Activated T-helper 1 cell treated with anti-CD3 and anti-CD28 coated beads, Interleukin-2, amount 50 U/mL, for 16 hours (primary cell): ENCODE data around the gene ZNF57.
"Not testable (repeated sequence)": the region's sequence is repeated elsewhere in the genome, so short reads cannot be mapped to it uniquely, and the experiment has no call there.

Experiments used
- DNase-seq, 2 donors: peaks; one replicate each; pipeline ENCODE4 v3.0.0-alpha.2; 2020; ENCODE audit warnings: low read depth in 1 of 2, low spot score in 1 of 2

ZNF57 gene

DNA sequence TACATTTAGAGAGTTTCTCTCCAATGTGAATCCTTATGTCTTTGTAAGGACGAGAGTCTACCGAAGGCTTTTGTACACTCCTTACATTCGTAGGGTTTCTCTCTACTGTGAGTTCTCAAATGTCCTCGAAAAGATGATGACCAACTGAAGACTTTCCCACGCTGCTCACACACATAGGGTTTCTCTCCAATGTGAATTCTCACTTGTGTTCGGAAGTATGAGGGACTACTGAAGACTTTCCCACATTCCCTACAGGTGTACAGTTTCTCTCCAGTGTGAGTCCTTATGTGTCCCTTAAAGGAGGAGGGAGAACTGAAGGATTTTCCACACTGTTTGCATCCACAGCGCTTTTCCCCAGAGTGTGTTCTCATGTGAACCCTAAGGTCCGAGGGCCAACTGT, 4.0 kb upstream of the ZNF57 start:
- DNase-seq = no peak

DNA sequence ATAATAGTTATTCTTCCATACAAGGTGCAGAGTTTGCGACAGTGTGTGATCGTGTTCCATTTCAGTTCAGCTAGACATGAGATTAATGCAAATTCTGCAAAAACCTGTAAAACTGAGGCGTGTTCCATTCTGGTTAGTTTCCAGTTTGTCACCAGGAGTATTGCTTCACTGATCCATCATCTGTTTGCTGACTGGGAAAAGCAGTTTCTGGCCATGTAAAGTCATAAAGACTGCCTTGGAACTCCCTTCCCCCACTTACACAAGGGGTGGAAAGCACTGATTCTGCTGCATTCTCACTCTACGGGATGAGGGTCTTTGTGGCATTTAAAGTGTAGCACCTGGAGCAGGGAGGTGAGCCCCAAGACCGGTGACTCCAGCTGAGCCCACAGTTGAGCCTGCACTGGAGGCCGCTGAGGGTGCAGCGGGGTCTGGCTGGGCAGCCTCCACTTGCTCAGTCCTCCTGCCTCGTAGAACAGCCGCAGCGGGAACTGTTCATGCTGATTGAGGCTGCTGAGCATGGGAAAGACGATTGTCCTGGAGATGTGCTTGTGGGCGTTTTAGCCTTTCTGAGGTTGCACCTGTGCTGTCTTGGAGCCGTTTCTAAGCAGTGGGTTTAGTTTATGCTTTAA, 2.0 kb downstream of the ZNF57 start:
- no peak for DNase-seq

- DNase-seq = not testable (repeated sequence)
Observed at GRCh38 chr19:2903326-2903725, 2.6 kb downstream of the ZNF57 start.

- no peak for DNase-seq
Observed at GRCh38 chr19:2905918-2906519, 5.3 kb downstream of the ZNF57 start.

DNA sequence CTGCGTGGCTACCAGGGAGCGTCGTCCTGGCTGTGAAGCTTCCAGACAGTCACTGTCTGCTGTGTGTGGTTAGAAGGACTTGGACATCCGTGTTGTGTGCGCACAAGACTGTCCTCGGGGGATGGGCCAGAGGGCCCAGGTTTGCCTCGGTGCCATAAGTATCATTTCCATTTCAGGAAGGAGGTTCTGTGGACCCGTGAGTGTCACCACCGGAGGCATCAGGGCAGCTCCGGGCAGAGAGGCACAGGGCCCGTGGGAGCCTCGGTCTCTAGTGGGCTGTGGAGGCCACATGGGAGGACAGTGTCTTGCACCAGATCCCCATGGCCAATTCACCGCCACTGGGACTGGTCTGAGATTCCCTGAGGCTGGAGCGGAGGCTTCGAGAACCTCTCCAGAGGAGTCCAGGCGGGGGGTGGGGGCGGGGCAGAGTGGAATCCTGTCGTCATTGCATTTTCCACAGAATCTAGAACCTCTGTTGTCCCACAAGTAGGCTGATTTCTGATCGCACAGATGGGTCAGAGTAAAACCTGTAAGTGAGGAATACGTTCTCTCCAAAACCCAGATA, 6.0 kb downstream of the ZNF57 start:
- no peak for DNase-seq

- DNase-seq = no peak
Observed at GRCh38 chr19:2912306-2912705, 11.6 kb downstream of the ZNF57 start.

DNA sequence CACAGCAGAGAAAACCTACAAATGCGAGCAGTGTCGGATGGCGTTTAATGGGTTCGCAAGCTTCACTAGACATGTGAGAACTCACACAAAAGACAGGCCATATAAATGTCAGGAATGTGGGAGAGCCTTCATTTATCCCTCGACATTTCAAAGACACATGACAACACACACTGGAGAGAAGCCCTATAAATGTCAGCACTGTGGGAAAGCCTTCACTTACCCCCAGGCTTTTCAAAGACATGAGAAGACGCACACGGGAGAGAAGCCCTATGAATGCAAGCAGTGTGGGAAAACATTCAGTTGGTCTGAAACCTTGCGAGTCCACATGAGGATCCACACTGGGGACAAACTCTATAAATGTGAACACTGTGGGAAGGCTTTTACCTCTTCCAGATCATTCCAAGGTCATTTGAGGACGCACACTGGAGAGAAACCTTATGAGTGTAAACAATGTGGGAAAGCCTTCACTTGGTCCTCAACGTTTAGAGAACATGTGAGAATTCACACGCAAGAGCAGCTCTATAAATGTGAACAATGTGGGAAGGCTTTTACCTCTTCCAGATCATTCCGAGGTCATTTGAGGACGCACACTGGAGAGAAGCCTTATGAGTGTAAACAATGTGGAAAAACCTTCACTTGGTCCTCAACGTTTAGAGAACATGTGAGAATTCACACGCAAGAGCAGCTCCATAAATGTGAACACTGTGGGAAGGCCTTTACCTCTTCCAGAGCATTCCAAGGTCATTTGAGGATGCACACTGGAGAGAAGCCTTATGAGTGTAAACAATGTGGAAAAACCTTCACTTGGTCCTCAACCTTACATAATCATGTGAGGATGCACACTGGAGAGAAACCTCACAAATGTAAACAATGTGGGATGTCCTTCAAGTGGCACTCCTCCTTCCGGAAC, 16.8 kb downstream of the ZNF57 start:
- no peak for DNase-seq

GRCh38 chr19:2922987-2923386, 22.3 kb downstream of the ZNF57 start:
- no peak for DNase-seq

GRCh38 chr19:2923510-2923909, 22.8 kb downstream of the ZNF57 start:
- no peak for DNase-seq

- DNase-seq = no peak
Observed at GRCh38 chr19:2926341-2927031, 25.8 kb downstream of the ZNF57 start.

- no peak for DNase-seq
Observed at GRCh38 chr19:2927032-2927430, 26.3 kb downstream of the ZNF57 start.

DNA sequence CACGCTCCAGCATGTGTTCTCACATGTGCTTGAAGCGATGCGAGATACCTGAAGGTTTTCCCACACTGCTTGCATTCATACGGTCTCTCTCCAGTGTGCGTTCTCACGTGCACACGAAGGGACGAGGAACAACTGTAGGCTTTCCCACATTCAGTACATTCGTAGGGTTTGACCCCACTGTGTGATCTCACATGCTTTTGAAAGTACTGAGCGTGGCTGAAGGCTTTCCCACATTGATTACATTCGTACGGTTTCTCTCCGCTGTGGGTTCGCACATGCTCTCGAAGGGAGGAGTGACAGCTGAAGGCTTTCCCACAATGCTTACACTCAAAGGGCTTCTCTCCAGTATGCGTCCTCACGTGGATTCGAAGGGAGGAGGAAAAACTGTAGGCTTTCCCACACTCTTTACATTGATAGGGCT, 32.8 kb downstream of the ZNF57 start:
- DNase-seq = no peak

- DNase-seq = not testable (repeated sequence)
Observed at GRCh38 chr19:2935863-2936262, 35.1 kb downstream of the ZNF57 start.

DNA sequence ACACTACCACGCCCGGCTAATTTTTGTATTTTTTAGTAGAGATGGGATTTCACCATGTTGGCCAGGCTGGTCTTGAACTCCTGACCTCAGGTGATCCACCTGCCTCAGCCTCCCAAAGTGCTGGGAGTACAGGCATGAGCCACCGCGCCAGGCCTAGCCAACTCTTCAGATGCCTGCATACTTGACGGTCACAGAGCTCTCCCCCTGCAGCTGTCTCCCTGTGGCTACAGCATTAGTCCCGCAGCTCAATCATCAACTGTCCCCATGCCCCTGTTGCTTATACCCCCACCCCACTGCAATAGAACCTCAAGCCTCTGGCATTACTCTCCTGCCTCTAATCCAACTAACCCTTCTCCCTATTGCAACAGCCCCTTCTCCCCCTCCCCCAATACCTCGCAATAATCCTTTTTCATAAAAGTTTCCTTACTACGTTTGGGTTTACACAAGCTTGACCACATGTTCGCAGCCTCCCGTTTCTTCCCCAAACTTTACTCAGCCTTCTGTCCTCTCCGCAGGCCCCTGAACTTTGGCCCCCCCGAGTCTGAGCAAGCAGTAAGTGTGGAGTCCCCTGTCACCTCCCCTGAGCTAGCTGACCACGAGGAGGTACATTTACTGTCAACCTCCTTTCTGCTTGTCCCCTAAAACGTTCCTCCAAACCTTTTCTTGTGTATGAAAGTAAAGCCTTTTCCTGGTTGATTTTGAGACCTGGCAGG, 42.4 kb downstream of the ZNF57 start:
- DNase-seq = no peak

DNA sequence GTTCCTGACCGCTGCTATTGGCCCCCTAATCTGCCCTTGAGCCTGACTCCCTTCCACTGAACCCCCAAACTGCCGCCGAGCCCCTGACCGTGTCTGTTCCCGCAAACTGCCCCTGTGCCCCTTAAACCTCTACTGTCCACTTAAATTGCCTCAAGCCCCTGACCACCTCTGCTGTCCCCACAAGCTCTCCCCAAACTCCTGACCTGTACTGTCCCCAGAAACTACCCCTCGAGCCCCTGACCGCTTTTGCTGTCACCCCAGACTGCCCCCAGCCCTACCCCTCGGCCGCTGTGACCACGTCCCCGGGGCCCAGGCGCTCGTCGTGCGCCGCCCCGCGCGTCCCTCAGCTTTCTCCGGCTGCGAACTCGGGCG, 43.7 kb downstream of the ZNF57 start:
- no peak for DNase-seq

DNA sequence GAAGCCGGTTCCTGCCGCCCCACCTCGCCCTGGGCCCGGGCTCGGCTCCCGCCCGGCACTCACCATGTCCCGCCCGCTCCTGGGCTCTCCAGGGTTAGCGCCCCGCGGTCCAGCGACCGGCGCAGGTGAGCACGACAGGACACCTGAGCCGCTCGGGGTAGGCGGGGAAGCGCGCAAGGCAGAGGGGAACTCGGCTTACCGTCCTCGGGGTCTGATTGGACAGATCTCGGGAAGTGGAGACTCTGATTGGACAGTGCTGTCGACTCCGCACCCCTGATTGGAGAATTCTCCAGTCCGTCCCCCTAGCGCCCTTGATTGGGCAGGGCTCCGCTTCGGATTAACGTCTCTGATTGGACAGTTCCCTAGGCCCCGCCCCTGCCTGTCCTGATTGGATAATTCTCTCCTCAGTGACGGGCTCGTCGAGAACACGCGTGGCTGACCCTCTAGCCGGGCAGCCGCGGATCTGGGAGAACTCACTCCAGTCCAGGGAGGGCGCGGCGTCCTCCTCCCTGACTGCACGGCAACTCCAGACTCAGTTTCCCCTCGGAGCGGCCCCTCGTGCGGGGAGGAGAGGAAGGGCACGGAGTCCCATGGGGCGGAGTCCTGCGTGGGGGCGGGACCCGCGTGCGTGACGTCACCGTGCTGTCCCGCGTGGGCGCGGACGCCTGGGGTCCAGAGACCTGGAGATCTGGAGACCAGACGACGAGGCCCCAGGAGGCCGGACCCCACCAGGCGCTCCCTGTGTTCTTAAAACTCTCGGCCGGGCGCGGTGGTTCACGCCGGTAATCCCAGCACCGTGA, 44.2 kb downstream of the ZNF57 start, which contains the start of gene ZNF77:
Gene ZNF77 (minus strand): TSS at position 197 of the 800 bp plus-strand sequence. CDS start 131 bp downstream, at position 66.
- peak; percentile 97 to 98 for DNase-seq

- DNase-seq = no peak
Observed at GRCh38 chr19:2945575-2946184, 45.0 kb downstream of the ZNF57 start.

- no peak for DNase-seq
Observed at GRCh38 chr19:2949939-2950285, 49.2 kb downstream of the ZNF57 start.
